HG03432 (cell line): Measurements from ENCODE around the gene HSPA5.
A peak's percentile ranks its signal among the peaks of the same experiment; 100 is the strongest.
"Not testable (repeated sequence)": the region's sequence is repeated elsewhere in the genome, so short reads cannot be mapped to it uniquely, and the experiment has no call there.

Experiments used
- ATAC-seq: cut with Tn5 transposase; IDR thresholded peaks from one replicate; pipeline ENCODE4 v1.9.1; 2021; ENCODE audit warnings: mild to moderate bottlenecking, moderate library complexity; ENCODE audit not compliant: unreplicated experiment

HSPA5 gene

DNA sequence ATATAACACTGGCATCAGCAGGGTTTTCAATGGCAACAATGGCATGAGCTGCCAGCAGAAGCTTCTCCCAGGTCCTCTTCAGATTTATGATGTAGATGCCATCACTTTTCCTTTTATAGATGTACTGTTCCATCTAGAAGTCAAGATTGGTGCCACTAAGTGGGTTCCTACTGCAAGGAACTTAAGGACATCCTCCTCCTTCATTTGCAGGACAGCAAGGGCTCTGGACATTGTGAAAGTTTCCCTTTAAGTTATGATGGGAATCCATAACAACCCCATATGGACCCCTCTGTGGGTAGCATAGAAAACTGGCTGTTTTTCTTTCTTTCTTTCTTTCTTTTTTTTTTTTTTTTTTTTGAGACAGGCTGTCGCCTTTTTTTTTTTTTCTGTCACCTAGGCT is 45.6 kb downstream of the HSPA5 start:
- not testable (repeated sequence) for ATAC-seq

- ATAC-seq, result not testable (repeated sequence)
These were observed 46.7 kb downstream of the HSPA5 start for GRCh38 chr9:125194466-125194865.

GRCh38 chr9:125190361-125190801 is 50.8 kb downstream of the HSPA5 start:
- no peak for ATAC-seq

DNA sequence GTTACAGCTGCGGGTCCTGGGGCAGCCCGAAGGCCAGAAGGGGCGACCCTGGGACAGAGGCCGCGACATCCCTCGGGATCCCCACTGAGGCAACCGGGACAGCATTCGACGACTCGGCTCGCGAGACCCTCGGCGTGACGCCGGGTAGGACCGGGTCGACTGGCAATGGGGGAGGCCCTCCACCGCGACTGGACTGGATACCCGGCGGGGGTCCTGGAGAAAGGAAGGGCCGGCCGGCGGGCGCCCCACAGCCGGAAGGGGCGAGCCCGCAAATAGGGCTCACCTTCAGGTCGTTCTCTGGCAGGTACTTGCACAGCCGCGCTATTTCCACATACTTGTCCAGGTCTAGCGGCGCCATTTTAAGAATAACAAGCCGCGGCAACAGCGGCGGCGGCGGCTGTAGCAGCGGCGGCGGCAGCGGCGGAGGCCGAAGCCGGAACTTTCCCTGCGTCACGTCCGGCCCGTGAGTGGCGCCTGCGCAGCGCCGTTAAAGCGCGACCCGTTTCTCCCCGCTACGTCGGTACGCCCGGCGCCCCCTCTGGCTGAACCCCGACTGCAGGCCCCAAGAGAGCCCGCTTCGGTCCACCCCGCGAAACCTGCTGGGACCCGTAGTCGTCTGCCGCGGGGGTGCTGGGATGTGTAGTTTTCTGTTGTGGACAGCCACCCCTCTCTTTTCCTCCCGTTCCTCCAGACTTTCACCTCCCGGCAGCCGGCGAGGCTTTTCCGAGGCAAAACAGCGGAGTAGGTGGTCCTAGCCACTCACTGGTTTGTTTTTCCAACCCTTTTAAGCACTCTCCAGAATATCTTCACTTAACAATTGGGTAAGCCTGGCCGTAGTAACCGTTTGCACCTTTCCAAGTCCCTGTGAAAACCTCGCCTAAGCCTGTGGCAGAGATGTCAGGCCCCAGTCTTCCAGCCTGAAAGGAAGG is 51.5 kb downstream of the HSPA5 start, which contains the start of gene PPP6C:
Gene PPP6C (minus strand): TSS at position 443 of the 929 bp plus-strand sequence. CDS start 85 bp downstream, at position 358.
- peak; percentile 95 for ATAC-seq

- peak; percentile 23 for ATAC-seq
These were observed 52.2 kb downstream of the HSPA5 start for GRCh38 chr9:125189011-125189360.
